ENCODE measurements around the gene HBM. TPM values are rescaled to one million over a fixed set of nuclear protein-coding genes. Genes with fewer than 3 reads are reported as not detected.
"Not testable (repeated sequence)": the region's sequence is repeated elsewhere in the genome, so short reads cannot be mapped to it uniquely, and the experiment has no call there.

Gene HBM
- total RNA-seq, 1 donor from 2014 or later, result not detected

DNA sequence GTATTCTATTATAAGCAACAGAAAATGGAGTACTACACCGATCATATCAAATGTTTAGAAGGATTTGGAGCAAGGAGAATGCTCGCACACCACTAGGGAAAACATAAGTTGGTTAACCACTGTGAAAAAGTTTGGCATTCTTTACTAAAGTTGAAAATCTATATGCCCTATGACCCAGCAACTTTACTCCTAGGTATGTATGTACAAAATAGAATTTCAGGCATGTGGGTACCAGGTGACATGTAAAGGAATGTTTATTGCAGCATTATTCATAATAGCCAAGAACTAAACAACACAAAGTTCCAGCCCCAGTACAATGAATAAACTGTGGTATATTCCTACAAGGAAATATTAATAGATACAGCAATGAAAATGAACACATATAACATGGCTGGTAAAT is 19.1 kb upstream of the HBM start:
- no peak for DNase-seq (ENCODE audit: low spot score)

DNA sequence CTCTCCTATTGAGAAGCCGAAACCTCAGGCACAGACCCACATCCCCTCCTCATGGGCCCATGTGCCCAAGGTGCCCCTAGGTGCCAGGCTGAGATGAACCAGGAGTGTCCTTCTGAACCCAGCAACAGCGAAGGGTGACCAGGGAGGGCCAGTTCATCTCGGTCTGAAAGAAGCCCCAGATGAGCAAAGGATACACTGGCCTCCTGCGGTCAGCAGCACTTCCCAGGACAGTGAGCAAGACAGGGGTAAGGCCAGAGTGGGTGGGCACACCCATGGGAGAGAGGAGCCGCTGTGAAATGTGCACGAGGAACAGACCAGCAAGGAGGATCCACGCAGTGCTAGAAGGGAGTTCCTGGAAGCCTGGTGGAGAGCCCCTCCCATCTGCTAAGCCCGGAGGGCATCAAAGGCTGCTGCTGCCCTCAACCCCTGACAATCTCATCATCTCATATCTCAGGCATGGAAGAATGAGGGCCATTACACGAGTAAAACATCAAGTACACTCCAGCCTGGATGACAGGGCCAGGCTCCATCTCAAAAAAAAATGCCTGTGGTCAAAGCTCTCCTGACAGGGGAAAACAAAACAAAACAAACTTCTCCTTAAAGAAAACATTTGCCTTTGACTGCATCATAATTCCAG is 16.6 kb upstream of the HBM start:
- DNase-seq (ENCODE audit: low spot score), result no peak

- DNase-seq (ENCODE audit: low spot score), result no peak
These were observed 13.3 kb upstream of the HBM start, which contains the start of gene HBZ for GRCh38 chr16:152141-153128. TSS of gene HBZ (plus strand) at chr16:152644. CDS start at chr16:152910, 266 bp downstream.

- DNase-seq (ENCODE audit: low spot score), result not testable (repeated sequence)
These were observed 12.7 kb upstream of the HBM start for GRCh38 chr16:153129-153521.

- DNase-seq (ENCODE audit: low spot score), result not testable (repeated sequence)
These were observed 12.1 kb upstream of the HBM start for GRCh38 chr16:153550-154216.

- DNase-seq (ENCODE audit: low spot score), result no peak
These were observed 11.4 kb upstream of the HBM start for GRCh38 chr16:154217-155030.

GRCh38 chr16:155031-155398 is 10.8 kb upstream of the HBM start:
- DNase-seq (ENCODE audit: low spot score), result no peak

DNA sequence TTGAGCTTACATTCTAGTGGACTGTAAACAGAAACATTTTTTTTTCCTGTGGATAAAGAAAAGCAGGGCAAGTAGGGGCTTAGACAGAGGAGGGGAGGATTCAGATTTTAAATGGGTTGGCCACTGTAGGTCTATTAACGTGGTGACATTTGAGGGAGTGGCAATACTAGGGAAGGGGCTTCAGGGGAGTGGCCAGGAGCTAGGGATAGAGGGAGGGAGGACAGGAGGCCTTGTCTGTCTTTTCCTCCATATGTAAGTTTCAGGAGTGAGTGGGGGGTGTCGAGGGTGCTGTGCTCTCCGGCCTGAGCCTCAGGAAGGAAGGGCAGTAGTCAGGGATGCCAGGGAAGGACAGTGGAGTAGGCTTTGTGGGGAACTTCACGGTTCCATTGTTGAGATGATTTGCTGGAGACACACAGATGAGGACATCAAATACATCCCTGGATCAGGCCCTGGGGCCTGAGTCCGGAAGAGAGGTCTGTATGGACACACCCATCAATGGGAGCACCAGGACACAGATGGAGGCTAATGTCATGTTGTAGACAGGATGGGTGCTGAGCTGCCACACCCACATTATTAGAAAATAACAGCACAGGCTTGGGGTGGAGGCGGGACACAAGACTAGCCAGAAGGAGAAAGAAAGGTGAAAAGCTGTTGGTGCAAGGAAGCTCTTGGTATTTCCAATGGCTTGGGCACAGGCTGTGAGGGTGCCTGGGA is 6.5 kb upstream of the HBM start:
- no peak for DNase-seq (ENCODE audit: low spot score)

- not testable (repeated sequence) for DNase-seq (ENCODE audit: low spot score)
These were observed 5.5 kb upstream of the HBM start for GRCh38 chr16:160242-160641.

DNA sequence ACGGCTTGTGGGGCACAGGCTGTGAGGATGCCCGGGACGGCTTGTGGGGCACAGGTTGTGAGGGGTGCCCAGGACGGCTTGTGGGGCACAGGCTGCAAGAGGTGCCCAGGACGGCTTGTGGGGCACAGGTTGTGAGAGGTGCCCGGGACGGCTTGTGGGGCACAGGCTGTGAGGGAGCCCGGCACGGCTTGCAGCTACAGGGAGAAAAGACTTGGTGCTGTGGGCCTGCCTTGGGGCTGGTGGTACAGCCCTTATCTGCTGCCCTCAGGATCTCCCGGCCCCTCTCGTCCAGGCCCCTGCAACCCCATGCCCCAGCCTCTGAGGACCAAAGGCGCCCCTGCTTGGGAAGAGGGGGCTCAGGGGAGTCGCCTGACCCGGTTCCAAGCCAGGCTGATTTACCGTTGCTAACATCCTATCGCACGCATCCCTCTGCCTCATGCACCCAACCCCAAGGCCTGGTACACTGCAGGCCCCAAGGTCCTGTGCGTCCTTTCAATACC is 5.0 kb upstream of the HBM start:
- DNase-seq (ENCODE audit: low spot score), result no peak

GRCh38 chr16:162271-162991 is 3.3 kb upstream of the HBM start:
- no peak for DNase-seq (ENCODE audit: low spot score)

DNA sequence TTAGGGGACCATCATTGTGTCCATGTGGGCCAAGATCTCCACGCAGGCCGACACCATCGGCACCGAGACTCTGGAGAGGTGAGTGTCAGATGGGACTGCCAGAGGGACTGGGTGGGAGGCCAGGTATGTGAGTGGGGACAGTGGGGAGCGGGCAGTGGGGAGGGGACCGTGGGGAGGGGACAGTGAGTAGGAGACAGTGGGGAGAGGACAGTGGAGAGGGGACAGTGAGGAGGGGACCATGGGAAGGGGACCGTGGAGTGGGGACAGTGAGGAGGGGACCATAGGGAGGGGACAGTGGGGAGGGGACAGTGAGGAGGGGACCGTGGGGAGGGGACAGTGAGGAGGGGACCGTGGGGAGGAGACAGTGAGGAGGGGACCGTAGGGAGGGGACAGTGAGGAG is 2.6 kb upstream of the HBM start:
- not testable (repeated sequence) for DNase-seq (ENCODE audit: low spot score)

- DNase-seq (ENCODE audit: low spot score), result not testable (repeated sequence)
These were observed 2.1 kb upstream of the HBM start for GRCh38 chr16:163696-164095.

DNA sequence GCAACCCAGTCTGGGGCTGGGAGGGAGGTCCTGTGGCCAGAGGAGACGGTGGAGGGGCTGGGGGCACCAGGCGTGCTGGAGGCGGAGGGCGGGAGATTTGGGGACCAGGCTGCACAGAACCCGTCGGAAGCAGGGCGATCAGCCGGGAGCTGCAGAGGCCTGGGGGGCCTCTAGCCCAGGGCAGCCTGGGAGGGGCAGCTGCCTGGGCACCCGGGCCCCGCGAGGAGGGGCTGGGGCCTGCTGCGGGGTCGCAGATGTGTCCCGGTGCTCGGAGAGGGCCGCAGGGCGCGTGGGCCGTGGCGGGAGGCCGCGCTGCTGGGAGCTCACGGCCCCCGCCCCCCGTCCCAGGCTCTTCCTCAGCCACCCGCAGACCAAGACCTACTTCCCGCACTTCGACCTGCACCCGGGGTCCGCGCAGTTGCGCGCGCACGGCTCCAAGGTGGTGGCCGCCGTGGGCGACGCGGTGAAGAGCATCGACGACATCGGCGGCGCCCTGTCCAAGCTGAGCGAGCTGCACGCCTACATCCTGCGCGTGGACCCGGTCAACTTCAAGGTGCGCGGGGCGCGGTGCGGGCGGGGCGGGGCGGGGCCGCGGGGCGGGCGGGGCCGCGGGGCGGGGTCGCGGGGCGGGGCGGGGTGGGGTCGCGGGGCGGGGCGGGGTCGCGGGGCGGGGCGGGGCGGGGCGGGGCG is 1.5 kb upstream of the HBM start:
- not testable (repeated sequence) for DNase-seq (ENCODE audit: low spot score)

DNA sequence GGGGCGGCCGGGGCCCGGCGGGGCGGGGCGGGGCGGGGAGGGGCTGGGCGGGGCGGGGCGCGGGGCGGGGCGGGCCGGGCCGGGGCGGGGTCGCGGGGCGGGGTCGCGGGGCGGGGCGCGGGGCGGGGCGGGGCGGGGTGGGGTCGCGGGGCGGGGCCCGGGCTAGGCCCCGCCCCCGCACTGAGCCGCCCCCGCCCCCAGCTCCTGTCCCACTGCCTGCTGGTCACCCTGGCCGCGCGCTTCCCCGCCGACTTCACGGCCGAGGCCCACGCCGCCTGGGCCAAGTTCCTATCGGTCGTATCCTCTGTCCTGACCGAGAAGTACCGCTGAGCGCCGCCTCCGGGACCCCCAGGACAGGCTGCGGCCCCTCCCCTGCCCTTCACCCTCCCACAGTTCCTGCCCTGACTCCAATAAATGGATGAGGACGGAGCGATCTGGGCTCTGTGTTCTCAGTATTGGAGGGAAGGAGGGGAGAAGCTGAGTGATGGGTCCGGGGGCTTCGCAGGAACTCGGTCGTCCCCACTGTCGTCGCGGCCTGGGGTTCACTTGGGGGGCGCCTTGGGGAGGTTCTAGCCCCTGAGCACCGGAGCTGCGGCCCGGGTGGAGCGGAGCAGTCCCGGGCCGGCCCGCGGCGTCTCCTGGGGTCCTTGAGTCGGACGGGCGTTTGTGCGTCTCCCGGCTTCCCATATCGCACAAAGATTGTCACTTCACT is 795 bp upstream of the HBM start:
- no peak for DNase-seq (ENCODE audit: low spot score)

GRCh38 chr16:166375-167121 is 770 bp downstream of the HBM start:
- no peak for DNase-seq (ENCODE audit: low spot score)

- DNase-seq (ENCODE audit: low spot score), result no peak
These were observed 1.4 kb downstream of the HBM start for GRCh38 chr16:167122-167690.

- DNase-seq (ENCODE audit: low spot score), result no peak
These were observed 2.6 kb downstream of the HBM start for GRCh38 chr16:168424-168823.

All from mucosa of gallbladder (tissue), 1 donor.